NT2/D1 (cell line): ENCODE measurements around the gene A2ML1.

Experiments
- YY1 ChIP-seq: IDR thresholded peaks from 2 replicates; pipeline ENCODE4 v1.6.1; 2011; ENCODE audit not compliant: insufficient read length, insufficient read depth
- ZNF274 ChIP-seq: IDR thresholded peaks from 2 replicates; pipeline ENCODE4 v1.6.1; 2011; ENCODE audit warnings: mild to moderate bottlenecking, low read depth, low read length

DNA sequence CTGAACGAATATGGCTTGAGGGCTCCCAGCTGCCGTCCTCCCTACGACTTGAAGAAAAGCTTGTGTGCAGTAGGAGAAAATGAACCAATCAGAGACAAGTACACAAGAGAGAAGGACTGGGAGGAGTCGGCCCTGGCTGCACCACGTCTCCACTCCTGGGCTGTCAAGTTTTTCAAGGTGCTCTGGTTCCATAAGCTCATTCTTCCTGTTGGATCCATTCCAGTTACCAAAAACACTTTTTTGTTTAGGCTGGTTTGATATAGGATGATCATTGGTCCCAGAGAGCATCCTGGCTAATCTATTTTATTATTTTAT, 2.8 kb upstream of the A2ML1 start:
- TF ChIP-seq ZNF274 (no peak), YY1 (no peak)
